ENCODE results near the gene PCNP.

PCNP gene

DNA sequence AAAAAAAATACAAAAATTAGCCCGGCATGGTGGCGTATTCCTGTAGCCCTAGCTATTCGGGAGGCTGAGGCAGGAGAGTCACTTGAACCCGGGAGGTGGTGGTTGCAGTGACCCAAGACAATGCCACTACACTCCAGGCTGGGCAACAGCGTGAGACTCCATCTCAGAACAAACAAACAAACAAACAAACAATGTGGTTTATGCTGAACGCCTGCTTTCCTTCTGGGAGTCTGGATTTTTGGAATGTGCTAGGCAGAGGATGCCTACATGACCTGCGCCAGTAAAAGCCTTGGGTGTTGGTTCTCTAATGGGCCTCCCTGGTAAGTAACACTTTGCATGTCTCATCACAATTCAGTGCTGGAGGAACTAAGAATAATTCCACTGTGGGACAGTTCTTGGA lies 43.5 kb downstream of the PCNP start:
- TF ChIP-seq TAF1 (IDR thresholded peaks at IDR 0.05; ENCODE audit: borderline replicate concordance, insufficient read depth, low read length) (no peak), FOXP2 (optimal IDR thresholded peaks at IDR 0.05; ENCODE audit: borderline replicate concordance, extremely low read depth, extremely low read length, insufficient read depth) (no peak), SIN3A (IDR thresholded peaks at IDR 0.05; ENCODE audit: borderline replicate concordance, insufficient read depth, low read length) (no peak), POLR2AphosphoS5 (IDR thresholded peaks at IDR 0.05; ENCODE audit: low read depth, low read length) (no peak)
- TF ChIP-seq, protein P1, sequence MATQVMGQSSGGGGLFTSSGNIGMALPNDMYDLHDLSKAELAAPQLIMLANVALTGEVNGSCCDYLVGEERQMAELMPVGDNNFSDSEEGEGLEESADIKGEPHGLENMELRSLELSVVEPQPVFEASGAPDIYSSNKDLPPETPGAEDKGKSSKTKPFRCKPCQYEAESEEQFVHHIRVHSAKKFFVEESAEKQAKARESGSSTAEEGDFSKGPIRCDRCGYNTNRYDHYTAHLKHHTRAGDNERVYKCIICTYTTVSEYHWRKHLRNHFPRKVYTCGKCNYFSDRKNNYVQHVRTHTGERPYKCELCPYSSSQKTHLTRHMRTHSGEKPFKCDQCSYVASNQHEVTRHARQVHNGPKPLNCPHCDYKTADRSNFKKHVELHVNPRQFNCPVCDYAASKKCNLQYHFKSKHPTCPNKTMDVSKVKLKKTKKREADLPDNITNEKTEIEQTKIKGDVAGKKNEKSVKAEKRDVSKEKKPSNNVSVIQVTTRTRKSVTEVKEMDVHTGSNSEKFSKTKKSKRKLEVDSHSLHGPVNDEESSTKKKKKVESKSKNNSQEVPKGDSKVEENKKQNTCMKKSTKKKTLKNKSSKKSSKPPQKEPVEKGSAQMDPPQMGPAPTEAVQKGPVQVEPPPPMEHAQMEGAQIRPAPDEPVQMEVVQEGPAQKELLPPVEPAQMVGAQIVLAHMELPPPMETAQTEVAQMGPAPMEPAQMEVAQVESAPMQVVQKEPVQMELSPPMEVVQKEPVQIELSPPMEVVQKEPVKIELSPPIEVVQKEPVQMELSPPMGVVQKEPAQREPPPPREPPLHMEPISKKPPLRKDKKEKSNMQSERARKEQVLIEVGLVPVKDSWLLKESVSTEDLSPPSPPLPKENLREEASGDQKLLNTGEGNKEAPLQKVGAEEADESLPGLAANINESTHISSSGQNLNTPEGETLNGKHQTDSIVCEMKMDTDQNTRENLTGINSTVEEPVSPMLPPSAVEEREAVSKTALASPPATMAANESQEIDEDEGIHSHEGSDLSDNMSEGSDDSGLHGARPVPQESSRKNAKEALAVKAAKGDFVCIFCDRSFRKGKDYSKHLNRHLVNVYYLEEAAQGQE (IDR thresholded peaks at IDR 0.05; ENCODE audit: insufficient read depth in 1 of 2, low read depth in 2 of 2, low read length in 2 of 2) = no peak

DNA sequence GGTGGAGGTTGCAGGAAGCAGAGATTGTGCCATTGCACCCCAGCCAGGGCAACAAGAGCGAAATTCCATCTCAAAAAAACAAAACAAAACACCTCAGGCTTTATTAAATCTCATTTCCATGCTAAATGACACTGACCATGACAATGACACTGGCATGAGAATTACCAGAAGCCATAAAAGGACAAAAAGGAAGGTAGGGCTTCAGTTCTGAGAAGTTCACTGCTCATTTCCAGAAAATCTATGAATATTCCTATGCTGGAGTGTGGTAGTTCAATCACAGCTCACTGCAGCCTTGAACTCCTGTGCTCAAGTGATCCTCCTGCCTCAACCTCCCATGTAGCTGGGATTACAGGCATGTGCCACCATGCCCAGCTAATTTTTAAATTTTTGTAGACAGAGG lies 44.7 kb downstream of the PCNP start:
- TF ChIP-seq, protein P1 (IDR thresholded peaks at IDR 0.05; ENCODE audit: insufficient read depth in 1 of 2, low read depth in 2 of 2, low read length in 2 of 2) = no peak
- TF ChIP-seq FOXP2 (optimal IDR thresholded peaks at IDR 0.05; ENCODE audit: borderline replicate concordance, extremely low read depth, extremely low read length, insufficient read depth) (no peak), POLR2AphosphoS5 (IDR thresholded peaks at IDR 0.05; ENCODE audit: low read depth, low read length) (no peak), TAF1 (IDR thresholded peaks at IDR 0.05; ENCODE audit: borderline replicate concordance, insufficient read depth, low read length) (no peak), SIN3A (IDR thresholded peaks at IDR 0.05; ENCODE audit: borderline replicate concordance, insufficient read depth, low read length) (no peak)

DNA sequence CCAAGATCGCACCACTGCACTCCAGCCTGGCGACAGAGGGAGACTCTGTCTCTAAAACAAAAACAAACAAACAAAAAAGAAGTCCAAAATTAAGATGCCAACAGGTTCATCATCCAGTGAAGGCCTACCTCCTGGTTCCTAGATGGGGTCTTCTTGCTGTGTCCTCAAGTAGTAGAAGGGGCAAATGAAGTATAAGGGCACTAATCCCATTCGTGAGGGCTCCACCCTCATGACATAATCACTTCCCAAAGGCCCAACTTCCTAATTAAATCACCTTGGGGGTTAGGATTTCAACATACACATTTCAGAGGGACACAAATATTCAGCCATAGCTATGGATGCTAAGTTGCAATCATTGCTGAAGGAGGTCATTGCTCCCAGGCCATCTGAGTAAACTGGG lies 45.8 kb downstream of the PCNP start:
- no peak for TF ChIP-seq TAF1 (IDR thresholded peaks at IDR 0.05; ENCODE audit: borderline replicate concordance, insufficient read depth, low read length)
- TF ChIP-seq POLR2AphosphoS5 (IDR thresholded peaks at IDR 0.05; ENCODE audit: low read depth, low read length) = no peak
- no peak for TF ChIP-seq SIN3A (IDR thresholded peaks at IDR 0.05; ENCODE audit: borderline replicate concordance, insufficient read depth, low read length)
- no peak for TF ChIP-seq FOXP2 (optimal IDR thresholded peaks at IDR 0.05; ENCODE audit: borderline replicate concordance, extremely low read depth, extremely low read length, insufficient read depth)
- TF ChIP-seq, protein P1 (IDR thresholded peaks at IDR 0.05; ENCODE audit: insufficient read depth in 1 of 2, low read depth in 2 of 2, low read length in 2 of 2) = no peak

DNA sequence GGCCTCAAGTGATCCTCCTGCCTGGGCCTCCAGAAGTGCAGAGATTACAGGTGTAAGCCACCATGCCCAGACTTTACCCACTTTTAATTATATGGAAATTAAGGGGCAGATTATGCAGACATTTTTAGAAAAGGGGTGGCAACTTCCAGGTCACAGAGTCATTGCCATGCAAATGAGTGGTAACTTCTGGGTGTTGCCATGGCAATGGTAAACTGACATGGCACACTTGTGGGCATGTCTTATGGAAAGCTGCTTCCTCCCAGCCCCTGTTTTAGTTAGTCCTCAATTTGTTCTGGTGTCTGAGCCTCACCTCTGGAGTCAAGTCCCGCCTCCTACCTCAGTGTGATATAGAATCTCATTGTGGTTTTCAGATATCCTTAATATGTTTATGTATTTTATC lies 49.7 kb downstream of the PCNP start:
- TF ChIP-seq SIN3A (IDR thresholded peaks at IDR 0.05; ENCODE audit: borderline replicate concordance, insufficient read depth, low read length) (no peak), TAF1 (IDR thresholded peaks at IDR 0.05; ENCODE audit: borderline replicate concordance, insufficient read depth, low read length) (no peak), FOXP2 (optimal IDR thresholded peaks at IDR 0.05; ENCODE audit: borderline replicate concordance, extremely low read depth, extremely low read length, insufficient read depth) (no peak), POLR2AphosphoS5 (IDR thresholded peaks at IDR 0.05; ENCODE audit: low read depth, low read length) (no peak)
- TF ChIP-seq, protein P1 (IDR thresholded peaks at IDR 0.05; ENCODE audit: insufficient read depth in 1 of 2, low read depth in 2 of 2, low read length in 2 of 2) = no peak

DNA sequence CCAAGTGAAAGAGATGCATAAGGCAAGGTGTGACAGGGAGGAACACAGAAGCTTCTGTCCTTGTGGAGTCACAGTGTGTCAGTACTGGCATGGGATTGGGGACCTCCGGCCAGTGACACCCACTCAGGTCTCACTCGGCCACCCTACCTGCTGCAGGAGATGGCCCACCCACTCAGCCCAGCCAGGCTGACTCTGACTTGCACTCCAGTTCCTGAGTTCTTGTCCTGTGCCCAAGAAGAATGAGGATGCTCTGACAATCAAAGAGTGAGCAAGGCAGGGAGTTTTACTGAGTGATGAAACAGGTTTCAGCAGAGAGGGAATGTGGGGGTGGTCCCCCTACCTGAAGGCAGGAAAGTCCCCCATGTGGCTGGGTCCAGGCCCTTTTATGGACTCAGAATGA lies 50.9 kb downstream of the PCNP start:
- TF ChIP-seq POLR2AphosphoS5 (IDR thresholded peaks at IDR 0.05; ENCODE audit: low read depth, low read length) (no peak), FOXP2 (optimal IDR thresholded peaks at IDR 0.05; ENCODE audit: borderline replicate concordance, extremely low read depth, extremely low read length, insufficient read depth) (no peak), SIN3A (IDR thresholded peaks at IDR 0.05; ENCODE audit: borderline replicate concordance, insufficient read depth, low read length) (no peak), TAF1 (IDR thresholded peaks at IDR 0.05; ENCODE audit: borderline replicate concordance, insufficient read depth, low read length) (no peak)
- TF ChIP-seq, protein P1 (IDR thresholded peaks at IDR 0.05; ENCODE audit: insufficient read depth in 1 of 2, low read depth in 2 of 2, low read length in 2 of 2) = no peak
